ENCODE measurements around the gene PEPD.
A peak's percentile ranks its signal among the peaks of the same experiment; 100 is the strongest.

The PEPD gene

DNA sequence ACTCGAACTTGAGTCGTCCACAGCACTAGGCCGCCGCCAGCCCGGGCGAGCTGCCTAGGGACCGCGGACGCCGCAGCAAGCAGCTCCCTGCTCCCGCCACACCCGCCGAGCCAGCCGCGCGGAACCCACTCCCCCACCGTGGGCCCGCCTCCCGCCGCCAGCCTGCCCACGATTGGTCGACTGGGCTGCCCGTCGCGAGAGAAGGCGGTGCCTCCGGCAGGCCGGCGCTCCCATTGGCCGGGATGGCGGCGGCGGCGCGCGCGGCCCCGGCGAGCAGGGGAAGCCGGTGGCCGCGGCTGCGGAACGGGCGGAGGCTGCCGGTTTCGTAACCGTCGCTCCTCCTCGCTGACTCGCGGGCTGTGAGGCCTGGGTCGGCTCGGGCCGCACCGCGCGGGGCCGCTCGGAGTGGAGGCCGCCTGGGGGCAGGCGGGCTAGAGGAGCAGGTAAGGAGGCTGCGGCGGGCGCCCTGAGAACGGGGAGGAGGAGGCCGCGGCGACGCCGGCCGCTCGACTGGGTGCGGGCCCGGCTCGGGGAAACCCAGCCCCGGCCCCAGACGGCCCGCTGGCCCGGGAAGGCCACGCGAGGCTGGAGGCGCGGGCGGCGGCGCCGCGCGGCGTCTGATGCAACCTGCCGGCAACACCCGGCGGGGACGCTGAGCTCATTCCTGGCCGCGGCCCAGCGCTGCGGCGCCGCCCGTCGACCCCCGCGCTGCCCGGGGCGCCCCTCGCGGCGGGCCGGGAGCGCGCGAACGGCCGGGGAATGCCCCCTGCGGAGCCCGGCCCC lies 147.9 kb downstream of the PEPD start, which contains the start of gene CEBPG:
Gene CEBPG (plus strand): TSS at position 257 of the 783 bp plus-strand sequence. CDS start 5,531 bp downstream, outside the sequence.
- peak; percentile 89 to 97 for DNase-seq
- H3K27me3 ChIP-seq: no peaks in the 10 kb centered on the region
- no peaks in the 10 kb centered on the region for H3K9me3 ChIP-seq
- peak within 1 kb of the TSS; percentile 76 to 83 for H3K4me3 ChIP-seq
- H3K36me3 ChIP-seq: no peaks in the 10 kb centered on the region
- TF ChIP-seq CTCF (IDR thresholded peaks at IDR 0.05): peak in 1 of 2 experiments; percentile 48
- peak within 1 kb of the TSS; percentile 92 to 95 for H3K27ac ChIP-seq
- intact Hi-C loops (cut with DNase I; ENCODE audit: low total_unique reads): loop anchor here (2.0 kb wide), 1 partner anchor 71 kb away; the partner anchor contains the start of gene CEBPA
- peaks cover 0 to 37% (median 16%) of the 10 kb centered on the region in 4 donors for H3K4me1 ChIP-seq

- Histone ChIP-seq H3K4me1 (peaks cover 0 to 18% (median 8%) of the 10 kb centered on the region in 4 donors), H3K27ac (no peak overlapping the region), H3K4me3 (no peak overlapping the region), H3K9me3 (no peaks in the 10 kb centered on the region), H3K36me3 (no peaks in the 10 kb centered on the region), H3K27me3 (no peaks in the 10 kb centered on the region)
- no peak for TF ChIP-seq CTCF (IDR thresholded peaks at IDR 0.05)
- intact Hi-C loops (cut with DNase I; ENCODE audit: low total_unique reads): no loop called here
- no peak for DNase-seq
Observed at GRCh38 chr19:33370783-33371182, 150.8 kb downstream of the PEPD start.

DNA sequence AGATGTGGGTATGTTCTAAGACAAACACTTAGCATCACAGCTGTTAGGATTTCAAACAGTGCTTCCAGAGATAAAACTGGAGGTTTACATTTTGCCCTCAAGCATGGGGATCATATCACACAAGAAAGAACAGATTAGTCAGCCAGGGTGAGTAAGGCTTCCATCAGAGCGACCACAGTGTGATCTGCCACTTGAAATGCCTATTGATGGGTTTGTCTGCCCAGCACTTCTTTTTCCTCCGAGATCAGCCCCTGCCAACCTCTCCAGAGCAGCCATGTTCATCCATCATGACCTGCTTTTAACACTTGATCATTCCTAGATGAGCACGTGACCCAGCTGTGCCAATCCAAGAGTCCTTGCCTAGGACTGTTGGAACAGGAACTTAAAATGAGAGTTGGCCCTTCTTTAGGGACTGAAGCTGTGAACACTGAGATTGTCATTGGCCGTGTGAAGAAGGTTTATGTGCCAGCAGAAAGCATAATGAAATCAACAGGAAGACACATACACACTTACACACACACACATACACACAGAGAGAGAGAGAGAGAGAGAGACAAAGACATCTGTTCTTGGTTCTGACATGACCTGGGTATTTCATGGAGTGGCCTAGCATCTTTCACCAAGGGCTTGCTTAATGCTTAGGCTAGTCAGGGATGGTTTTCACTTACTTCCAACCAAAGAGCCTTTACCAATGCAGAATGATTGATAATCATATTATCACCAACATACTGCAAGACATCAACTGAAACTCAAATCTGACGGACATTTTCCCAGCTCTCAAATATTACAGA lies 153.3 kb downstream of the PEPD start:
- Histone ChIP-seq H3K4me1 (peaks cover 0 to 4% (median 2%) of the 10 kb centered on the region in 4 donors), H3K27me3 (no peaks in the 10 kb centered on the region), H3K27ac (no peak overlapping the region), H3K36me3 (no peaks in the 10 kb centered on the region), H3K4me3 (no peak overlapping the region), H3K9me3 (no peaks in the 10 kb centered on the region)
- intact Hi-C loops (cut with DNase I; ENCODE audit: low total_unique reads): no loop called here
- no peak for TF ChIP-seq CTCF (IDR thresholded peaks at IDR 0.05)
- no peak for DNase-seq

GRCh38 chr19:33366897-33367296 lies 154.7 kb downstream of the PEPD start:
- Histone ChIP-seq H3K9me3 (no peaks in the 10 kb centered on the region), H3K27ac (no peak overlapping the region), H3K4me1 (no peaks in the 10 kb centered on the region), H3K4me3 (no peak overlapping the region), H3K36me3 (no peaks in the 10 kb centered on the region), H3K27me3 (no peaks in the 10 kb centered on the region)
- DNase-seq: no peak
- TF ChIP-seq CTCF (IDR thresholded peaks at IDR 0.05): no peak
- intact Hi-C loops (cut with DNase I; ENCODE audit: low total_unique reads): no loop called here

DNA sequence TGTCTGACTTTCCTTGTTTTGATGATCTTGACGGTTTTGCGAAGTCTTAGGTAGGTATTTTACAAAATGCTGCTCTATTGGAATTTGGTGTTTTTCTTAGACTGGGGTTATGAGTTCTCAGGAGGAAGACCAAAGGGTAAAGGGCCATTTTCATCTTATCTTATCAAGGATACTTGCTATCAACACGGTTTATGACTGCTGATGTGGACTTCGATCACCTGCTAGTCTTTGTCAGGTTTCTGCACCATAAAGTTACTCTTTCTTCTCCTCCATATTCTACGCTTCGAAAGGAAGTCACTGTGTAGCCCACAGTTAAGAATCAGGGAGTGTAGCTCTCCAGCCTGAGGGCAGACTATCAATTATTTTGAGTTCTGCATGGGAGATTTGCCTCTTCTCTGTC lies 155.5 kb downstream of the PEPD start:
- Histone ChIP-seq H3K4me3 (no peak overlapping the region), H3K27me3 (no peaks in the 10 kb centered on the region), H3K4me1 (no peaks in the 10 kb centered on the region), H3K9me3 (no peaks in the 10 kb centered on the region), H3K36me3 (no peaks in the 10 kb centered on the region), H3K27ac (no peak overlapping the region)
- intact Hi-C loops (cut with DNase I; ENCODE audit: low total_unique reads): no loop called here
- TF ChIP-seq CTCF (IDR thresholded peaks at IDR 0.05): no peak
- DNase-seq: no peak
